Stimulated activated CD4-positive, alpha-beta T cell treated with anti-CD3 and anti-CD28 coated beads, Interleukin-1b, Interleukin-23, amount 100 ng/mL, for 1 hour (primary cell): ENCODE data around the gene DENND10.
"Not testable (repeated sequence)": the region's sequence is repeated elsewhere in the genome, so short reads cannot be mapped to it uniquely, and the experiment has no call there.

Experiments
- DNase-seq, 2 donors: peaks; one replicate each; pipeline ENCODE4 v3.0.0-alpha.2; 2020; ENCODE audit warnings: low read depth in 2 of 2

Gene DENND10

DNA sequence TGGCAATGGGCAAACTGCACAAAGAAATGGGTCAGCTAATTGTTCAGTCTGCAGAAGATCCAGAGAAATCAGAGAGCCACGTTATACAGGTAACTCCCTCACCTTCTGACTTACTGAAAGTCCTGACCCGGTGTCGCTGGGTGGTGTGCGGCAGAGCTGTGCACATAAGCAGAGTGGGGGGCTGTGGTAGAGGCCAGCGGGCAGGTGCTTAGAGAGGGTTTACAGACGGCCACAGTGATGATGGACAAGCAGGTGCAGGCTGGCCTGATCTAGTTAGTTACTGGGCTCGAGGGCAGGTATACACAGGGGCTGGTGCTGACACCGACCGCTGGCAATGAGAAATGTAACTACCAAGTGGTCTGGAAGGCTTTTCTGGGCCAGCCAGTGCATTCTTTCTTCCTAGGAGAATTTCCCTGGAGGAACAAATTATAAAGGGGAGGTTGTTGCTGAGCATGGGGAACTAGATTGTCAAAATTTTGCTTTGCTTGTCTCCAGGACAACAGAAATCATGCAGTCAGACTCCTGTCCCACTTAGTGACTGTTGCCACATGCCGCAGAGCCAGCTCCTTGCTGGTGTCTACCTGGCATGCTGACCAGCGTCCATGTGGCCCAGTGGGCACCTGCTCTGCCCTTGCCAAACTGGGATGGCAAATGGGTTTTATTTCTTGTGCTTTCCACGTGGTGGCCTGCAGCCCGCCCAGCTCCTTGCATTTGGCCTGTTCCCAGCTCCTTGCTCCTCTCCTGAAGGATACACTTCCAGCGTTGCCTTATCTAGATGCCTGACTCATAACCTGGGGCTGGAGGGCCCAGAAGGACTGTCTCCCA is 28.8 kb downstream of the DENND10 start:
- no peak for DNase-seq

DNA sequence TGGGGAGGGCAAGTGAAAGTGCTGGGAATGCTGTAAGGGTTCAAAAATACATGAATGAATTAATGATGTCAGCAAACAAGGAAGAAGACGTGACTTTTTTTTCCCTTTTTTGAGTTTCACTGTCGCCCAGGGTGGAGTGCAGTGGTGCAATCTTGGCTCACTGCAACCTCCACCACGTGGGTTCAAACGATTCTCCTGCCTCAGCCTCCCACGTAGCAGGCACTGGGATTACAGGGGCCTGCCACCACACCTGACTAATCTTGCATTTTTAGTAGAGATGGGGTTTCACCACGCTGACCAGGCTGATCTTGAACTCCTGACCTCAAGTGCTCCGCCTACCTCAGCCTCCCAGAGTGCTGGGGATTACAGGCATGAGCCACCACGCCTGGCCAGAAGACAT is 30.0 kb downstream of the DENND10 start:
- DNase-seq, result no peak

GRCh38 chr10:119135513-119135881 is 31.6 kb downstream of the DENND10 start:
- DNase-seq, result no peak

DNA sequence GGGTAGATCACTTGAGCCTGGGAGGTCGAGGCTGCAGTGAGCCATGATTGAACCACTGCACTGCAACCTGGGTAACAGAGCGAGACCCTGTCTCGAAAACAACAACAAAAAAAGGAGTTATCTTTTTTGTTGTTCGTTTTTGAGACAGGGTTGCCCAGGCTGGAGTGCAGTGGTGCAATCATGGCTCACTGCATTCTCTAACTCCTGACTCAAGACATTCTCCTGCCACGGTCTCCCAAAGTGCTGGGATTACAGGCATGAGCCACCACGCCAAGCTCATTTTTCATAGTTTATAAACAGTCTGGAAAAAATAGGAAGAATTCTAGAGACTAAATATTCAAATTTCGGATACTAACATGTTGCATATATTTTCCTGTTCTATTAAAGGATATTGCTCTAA is 32.2 kb downstream of the DENND10 start:
- no peak for DNase-seq

DNA sequence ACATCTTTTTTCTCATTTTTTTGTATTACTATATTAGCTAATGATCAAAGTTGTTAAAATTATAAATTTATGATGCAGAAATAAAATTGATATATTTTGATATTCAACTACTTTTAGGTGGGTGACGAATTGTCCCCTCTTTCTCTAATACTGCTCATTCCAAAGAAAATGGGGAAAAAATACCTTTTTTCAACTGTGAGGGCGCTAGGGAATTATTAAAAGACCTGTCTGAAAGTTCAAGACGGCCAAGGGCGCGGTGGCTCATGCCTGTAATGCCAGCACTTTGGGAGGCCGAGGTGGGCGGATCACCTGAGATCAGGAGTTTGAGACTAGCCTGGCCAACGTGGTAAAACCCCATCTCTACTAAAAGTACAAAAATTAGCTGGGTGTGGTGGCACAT is 34.0 kb downstream of the DENND10 start:
- DNase-seq, result not testable (repeated sequence)

- no peak for DNase-seq
Observed at GRCh38 chr10:119138346-119139306, 34.7 kb downstream of the DENND10 start.

DNA sequence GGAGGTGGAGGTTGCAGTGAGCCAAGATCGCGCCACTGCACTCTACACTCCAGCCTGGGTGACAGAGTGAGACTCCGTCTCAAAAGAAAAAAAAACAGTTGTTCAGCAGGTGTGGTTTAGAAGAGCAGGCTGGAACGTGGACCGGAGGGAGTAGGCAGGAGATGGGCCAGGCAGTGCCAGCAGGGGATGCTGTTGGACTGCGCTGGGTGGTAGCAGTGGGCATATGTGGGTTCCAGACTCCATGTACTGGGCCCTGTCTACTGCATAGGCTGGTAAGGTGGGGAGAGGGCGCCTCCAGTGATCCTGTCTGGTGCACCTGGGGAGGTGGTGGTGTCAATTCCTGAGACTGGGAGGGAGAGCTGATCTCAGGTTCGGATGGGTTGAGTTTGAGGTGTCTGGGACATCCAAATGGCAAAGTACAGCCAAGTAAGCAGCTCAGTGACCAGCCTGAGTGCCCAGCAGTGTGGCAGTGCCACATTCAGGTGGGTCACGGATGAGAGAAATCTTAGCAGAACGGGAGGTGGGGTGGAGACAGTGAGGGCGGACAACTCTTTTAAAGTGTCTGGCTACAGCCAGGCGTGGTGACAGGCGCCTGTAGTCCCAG is 35.7 kb downstream of the DENND10 start:
- DNase-seq, result peak; percentile 6 to 27

DNA sequence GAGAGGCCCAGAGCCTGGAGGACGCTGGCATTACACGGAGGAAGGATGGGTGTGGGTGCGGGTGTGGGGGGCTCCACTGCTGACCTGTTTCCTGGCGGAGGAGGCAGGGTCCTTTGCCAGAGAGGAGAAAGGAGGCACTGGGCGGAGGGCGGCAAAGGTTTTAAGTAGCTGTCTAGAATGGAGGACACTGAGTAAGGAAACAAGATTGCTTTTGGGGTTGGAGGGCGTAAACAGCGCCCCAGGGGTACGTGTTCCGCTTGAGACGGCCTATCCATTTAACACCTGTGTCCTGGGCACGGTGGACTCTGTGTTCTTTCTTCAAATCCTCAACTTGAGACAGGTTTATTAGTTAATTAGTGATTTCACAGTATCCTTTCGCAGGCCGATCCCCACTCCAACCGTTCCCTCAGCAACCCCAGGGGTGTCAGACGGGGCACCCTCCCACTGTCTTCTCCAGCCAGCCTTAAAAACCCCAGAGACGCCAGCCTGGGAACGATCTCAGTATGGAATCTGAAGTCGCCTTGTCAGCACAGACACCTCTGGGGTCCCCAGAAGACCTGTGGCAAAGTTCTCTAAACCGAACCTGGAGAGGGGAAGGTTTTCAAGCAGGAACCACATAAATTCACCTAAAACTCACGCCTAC is 36.8 kb downstream of the DENND10 start:
- DNase-seq, result no peak

DNA sequence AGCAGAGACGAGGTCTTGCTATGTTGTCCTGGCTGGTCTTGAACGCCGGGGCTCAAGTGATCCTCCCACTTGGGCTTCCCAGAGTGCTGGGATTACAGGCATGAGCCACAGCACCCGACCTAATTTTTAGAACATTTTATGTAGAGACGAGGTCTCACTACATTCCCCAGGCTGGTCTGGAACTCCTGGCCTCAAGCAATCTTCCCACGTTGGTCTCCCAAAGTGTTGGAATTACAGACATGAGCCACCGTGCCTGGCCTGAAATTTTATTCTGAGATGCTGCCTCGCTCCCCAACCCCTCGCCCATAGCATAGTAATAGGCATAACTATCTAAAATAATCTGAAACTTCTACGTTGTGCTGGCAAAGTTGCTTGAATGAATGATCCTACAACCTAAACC is 39.7 kb downstream of the DENND10 start:
- no peak for DNase-seq

DNA sequence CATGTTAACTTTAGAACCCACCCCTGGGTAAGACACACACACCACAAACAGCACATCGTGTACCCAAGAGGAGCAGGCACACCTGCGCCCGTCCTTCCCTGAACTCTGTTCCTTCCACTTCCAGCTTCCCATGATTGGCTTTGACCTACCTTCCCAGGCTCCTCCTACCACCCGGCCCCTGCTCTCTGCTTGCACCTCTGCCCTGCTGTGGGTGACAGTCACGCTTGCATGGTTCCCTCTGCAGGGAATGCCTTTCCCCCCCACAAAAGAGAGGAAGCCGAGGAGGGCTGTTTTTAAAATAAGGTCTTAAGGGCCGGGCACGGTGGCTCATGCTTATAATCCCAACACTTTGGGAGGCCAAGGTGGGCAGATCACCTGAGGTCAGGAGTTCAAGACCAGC is 45.2 kb downstream of the DENND10 start:
- no peak for DNase-seq

GRCh38 chr10:119149729-119150128 is 45.8 kb downstream of the DENND10 start:
- no peak for DNase-seq

- not testable (repeated sequence) for DNase-seq
Observed at GRCh38 chr10:119151601-119152000, 47.7 kb downstream of the DENND10 start.

DNA sequence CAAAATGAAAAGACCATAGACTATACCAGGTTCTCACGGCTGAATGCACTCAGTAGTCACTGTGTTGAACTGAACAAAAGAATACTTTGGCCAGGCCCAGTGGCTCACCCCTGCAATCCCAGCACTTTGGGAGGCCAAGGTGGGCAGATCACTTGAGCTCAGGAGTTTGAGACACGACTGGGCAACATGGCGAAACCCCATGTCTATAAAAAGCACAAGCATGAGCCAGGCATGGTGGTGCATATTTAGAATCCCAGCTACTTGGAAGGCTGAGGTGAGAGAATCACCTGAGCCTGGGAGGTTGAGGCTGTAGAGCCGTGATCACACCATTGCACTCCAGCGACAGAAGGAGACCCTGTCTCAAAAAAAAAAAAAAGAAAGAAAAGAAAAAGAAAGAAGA is 49.1 kb downstream of the DENND10 start:
- no peak for DNase-seq

- no peak for DNase-seq
Observed at GRCh38 chr10:119153661-119154060, 49.7 kb downstream of the DENND10 start.

DNA sequence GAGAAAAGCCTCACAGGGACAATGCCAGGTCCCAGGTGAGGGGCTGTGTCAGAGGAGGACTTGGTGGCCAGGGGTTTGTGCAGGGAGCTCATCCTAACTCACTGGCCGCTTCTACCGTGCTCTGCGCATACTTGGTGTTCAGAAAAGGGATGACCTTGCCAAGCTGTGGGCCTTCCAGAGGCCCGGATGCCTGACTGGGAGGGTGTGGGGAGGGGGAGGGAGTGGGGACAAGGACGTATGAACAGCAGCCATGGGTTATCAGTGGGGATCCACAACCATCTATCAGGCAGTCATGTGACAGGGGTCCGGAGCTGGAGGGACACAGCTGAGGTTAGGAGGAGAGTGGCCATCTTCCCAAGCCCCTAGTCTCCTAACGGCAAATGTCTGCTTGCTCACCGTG is 55.4 kb downstream of the DENND10 start:
- DNase-seq, result no peak

- no peak for DNase-seq
Observed at GRCh38 chr10:119161680-119162451, 58.0 kb downstream of the DENND10 start.

DNA sequence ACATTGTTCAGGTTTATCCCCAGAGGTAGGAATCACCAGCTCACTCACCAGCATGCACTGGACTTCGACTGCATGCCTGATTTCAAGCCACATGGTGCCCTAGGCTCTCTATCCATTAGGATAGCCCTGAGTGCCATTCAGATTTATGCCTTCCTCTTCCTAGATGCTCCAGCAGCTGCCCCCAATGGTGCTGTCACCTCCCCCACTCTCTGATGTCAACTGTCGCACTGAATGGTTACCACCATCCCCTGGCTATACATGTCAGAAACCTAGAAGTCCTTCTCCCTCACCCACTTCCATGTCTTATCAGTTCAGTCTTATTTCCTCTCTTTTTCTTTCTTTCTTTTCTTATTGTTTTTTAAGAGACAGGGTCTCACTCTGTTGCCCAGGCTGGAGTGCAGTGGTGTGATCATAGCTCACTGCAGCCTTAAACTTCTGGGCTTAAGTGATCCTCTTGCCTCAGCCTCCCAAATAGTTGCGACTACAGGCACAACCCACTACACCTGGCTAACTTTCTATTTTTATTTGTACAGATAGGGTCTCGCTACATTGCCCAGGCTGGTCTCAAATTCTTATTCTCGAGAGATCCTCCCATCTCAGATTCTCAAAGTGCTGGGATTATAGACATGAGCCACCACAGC is 58.7 kb downstream of the DENND10 start:
- no peak for DNase-seq

DNA sequence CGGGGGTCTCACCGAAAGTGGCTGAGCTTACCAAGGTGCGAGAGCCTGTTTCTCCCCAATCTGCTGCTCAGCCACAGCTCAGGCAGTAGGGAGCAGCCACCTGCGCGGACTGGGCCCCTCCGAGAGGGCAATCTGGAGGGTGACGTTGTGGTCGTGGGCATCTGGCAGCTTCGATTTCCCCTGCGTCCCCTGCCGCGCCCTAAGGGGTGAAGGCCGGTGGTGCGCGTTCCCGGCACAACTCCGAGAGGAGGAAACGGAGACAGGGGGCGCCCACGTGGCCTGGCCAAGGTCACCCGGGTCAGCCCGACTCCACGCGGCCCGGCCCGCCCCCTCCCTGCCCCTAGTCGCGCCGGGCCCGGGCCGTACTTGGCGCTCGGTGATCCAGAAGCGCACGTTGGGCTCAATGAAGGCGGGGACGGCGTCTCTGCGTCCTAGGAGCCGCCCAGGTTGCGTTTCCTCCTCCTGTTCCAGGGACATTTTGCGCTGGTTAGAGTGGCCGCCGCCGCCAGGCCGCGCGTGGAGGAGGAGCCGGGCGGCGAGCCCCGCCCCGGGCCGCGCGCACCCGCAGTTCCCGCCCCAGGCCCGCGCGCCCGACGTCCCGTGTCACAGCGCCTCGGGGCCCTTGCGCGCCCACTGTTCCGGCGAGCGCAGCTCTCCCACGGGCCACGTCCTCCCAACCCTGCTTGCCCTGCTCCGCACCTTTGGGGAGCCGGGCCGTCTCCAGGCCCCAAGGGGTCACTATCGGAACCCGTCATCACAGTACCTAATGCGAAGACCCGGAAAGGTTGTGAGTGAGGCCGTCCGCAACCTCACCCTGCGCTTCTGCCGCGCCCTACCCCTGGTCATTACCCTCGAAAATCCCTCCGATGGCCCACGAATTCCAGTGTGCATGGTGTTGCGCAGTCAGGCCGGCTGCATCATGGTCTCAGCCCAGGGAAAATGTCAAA is 61.5 kb downstream of the DENND10 start, which contains the start of gene SFXN4:
TSS of gene SFXN4 (minus strand) at position 544 of the 947 bp plus-strand sequence. CDS start at position 477, 67 bp downstream.
- peak; percentile 30 to 56 for DNase-seq

DNA sequence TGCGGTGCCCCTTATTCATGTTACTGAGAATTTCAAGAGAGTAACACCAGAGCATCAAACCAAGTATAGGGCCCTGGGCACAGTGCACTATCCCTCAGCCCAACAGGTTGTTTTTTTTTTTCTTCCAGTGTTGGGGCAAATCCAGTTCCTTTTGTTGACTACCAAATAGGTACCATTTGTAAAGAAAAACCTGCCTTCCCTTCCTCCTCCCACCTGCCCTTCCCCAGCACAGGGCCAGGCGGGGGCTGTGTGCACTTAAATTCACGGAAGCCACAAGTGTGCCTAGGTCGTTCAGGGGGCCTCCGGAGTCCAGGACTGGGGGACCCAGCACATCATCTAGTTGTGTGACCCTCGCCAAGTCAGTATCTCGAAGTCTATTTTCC is 62.2 kb downstream of the DENND10 start:
- DNase-seq, result no peak
